ENCODE data around the gene UBR3.

The UBR3 gene

GRCh38 chr2:169984145-169984544 lies 156.9 kb downstream of the UBR3 start:
- TF ChIP-seq, protein P1, sequence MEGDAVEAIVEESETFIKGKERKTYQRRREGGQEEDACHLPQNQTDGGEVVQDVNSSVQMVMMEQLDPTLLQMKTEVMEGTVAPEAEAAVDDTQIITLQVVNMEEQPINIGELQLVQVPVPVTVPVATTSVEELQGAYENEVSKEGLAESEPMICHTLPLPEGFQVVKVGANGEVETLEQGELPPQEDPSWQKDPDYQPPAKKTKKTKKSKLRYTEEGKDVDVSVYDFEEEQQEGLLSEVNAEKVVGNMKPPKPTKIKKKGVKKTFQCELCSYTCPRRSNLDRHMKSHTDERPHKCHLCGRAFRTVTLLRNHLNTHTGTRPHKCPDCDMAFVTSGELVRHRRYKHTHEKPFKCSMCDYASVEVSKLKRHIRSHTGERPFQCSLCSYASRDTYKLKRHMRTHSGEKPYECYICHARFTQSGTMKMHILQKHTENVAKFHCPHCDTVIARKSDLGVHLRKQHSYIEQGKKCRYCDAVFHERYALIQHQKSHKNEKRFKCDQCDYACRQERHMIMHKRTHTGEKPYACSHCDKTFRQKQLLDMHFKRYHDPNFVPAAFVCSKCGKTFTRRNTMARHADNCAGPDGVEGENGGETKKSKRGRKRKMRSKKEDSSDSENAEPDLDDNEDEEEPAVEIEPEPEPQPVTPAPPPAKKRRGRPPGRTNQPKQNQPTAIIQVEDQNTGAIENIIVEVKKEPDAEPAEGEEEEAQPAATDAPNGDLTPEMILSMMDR (IDR thresholded peaks at IDR 0.05; ENCODE audit: extremely low read depth, insufficient read depth, missing control alignments): no peak
- in situ Hi-C loops (cut with MboI; ENCODE audit: low pct_unique_long_range_greater_than_20kb, low sequenced_read_pairs, unreplicated experiment): no loop called here
- DNase-seq (ENCODE audit: low spot score): no peak

DNA sequence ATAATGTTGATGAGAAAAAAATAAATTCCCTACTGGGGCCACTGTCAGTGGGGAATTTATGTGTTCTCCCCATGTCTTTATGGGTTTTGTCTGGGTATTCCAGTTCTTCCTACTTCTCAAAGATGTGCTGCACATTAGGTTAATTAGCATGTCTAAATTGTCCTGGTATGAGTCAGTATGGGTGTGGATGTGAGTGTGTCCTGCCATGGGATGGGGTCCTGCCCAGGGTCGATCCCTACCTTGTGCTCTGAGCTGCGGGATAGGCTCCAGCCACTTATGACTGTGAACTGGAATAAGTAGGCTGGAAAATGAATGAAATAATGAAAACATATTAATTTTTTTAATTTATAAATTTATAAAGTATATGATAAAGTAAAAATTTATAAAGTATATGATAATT lies 167.5 kb downstream of the UBR3 start:
- TF ChIP-seq, protein P1 (IDR thresholded peaks at IDR 0.05; ENCODE audit: extremely low read depth, insufficient read depth, missing control alignments): no peak
- no peak for DNase-seq (ENCODE audit: low spot score)
- in situ Hi-C loops (cut with MboI; ENCODE audit: low pct_unique_long_range_greater_than_20kb, low sequenced_read_pairs, unreplicated experiment): no loop called here

DNA sequence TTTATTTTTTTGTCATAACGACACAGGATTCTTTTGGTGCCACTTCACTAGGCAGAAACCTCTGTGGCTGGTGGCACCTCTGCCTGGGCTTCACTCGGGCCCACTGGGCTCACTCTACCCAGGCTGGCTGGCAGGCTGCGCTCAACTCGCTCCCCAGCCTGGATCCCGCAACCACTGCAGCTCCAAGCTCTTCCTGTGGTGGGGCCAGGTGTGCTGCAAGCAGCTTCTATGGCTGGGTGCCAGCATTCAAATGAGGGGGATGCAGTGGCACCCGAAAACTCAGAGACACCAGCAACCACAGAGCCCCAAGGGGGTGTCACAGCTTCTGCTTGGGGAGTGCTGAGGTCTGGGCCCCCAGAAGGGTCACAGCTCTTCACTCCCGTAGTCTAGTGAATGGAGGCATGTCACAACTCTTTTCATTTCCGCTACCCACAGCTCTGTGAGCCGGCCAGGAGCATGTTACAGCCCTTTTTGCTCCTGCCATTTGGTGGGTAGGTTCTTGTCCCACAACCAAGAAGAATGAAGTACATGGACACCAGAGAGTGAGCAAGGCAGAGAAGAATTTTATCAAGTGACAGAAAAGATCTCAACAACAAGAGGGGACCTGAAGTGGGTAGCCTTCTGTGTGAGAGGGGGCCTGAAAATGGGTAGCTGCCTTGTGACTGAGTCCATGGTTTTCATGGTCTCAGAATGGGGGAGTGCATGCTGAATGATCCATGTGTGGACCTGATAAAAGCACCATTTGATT lies 170.1 kb downstream of the UBR3 start:
- in situ Hi-C loops (cut with MboI; ENCODE audit: low pct_unique_long_range_greater_than_20kb, low sequenced_read_pairs, unreplicated experiment): no loop called here
- no peak for DNase-seq (ENCODE audit: low spot score)
- TF ChIP-seq, protein P1 (IDR thresholded peaks at IDR 0.05; ENCODE audit: extremely low read depth, insufficient read depth, missing control alignments): no peak

GRCh38 chr2:169999054-169999453 lies 171.8 kb downstream of the UBR3 start:
- DNase-seq (ENCODE audit: low spot score): no peak
- TF ChIP-seq, protein P1 (IDR thresholded peaks at IDR 0.05; ENCODE audit: extremely low read depth, insufficient read depth, missing control alignments): no peak
- in situ Hi-C loops (cut with MboI; ENCODE audit: low pct_unique_long_range_greater_than_20kb, low sequenced_read_pairs, unreplicated experiment): no loop called here

DNA sequence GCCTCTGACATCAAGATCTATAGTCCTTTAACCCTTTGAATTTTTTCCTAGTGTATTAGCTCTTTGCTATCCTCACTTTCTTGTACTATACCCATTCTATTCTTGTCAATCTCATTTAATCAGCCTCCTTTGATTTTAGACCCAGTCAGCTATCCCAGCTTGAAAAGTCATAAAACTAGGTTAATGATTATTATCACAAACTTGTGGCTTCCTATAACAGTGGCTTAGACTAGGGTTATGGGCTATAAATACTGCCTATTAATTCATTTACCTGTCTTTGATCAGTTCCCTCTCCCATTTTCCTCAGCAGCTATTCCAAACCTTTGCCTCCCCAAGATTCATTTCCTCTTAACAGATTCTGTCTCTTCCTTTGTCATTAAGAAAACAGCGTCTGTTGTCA lies 174.8 kb downstream of the UBR3 start:
- DNase-seq (ENCODE audit: low spot score): no peak
- in situ Hi-C loops (cut with MboI; ENCODE audit: low pct_unique_long_range_greater_than_20kb, low sequenced_read_pairs, unreplicated experiment): no loop called here
- TF ChIP-seq, protein P1 (IDR thresholded peaks at IDR 0.05; ENCODE audit: extremely low read depth, insufficient read depth, missing control alignments): no peak

- DNase-seq (ENCODE audit: low spot score): no peak
- in situ Hi-C loops (cut with MboI; ENCODE audit: low pct_unique_long_range_greater_than_20kb, low sequenced_read_pairs, unreplicated experiment): no loop called here
- TF ChIP-seq, protein P1 (IDR thresholded peaks at IDR 0.05; ENCODE audit: extremely low read depth, insufficient read depth, missing control alignments): no peak
These were observed 178.4 kb downstream of the UBR3 start for GRCh38 chr2:170005702-170006101.
